Activated effector memory CD4-positive, alpha-beta T cell treated with anti-CD3 and anti-CD28 coated beads, Interleukin-2, amount 50 U/mL, for 16 hours (primary cell): Measurements from ENCODE around the gene MSX2.

Experiments used
- DNase-seq: peaks from one replicate; pipeline ENCODE4 v3.0.0-alpha.2; 2020

MSX2 gene

GRCh38 chr5:174718880-174719610 is 5.3 kb upstream of the MSX2 start:
- DNase-seq, result no peak

- DNase-seq, result no peak
Measured at GRCh38 chr5:174719793-174720611, 4.4 kb upstream of the MSX2 start.

- no peak for DNase-seq
Measured at GRCh38 chr5:174720612-174721529, 3.5 kb upstream of the MSX2 start.

GRCh38 chr5:174721530-174722432 is 2.6 kb upstream of the MSX2 start:
- DNase-seq, result no peak

- DNase-seq, result no peak
Measured at GRCh38 chr5:174722500-174722899, 1.9 kb upstream of the MSX2 start.

GRCh38 chr5:174723315-174723978 is 935 bp upstream of the MSX2 start:
- DNase-seq, result no peak

- DNase-seq, result no peak
Measured at GRCh38 chr5:174723979-174724483, 351 bp upstream of the MSX2 start.

GRCh38 chr5:174725261-174725990 is 1.0 kb downstream of the MSX2 start:
- no peak for DNase-seq

- DNase-seq, result no peak
Measured at GRCh38 chr5:174725991-174726601, 1.7 kb downstream of the MSX2 start.

GRCh38 chr5:174726916-174727793 is 2.8 kb downstream of the MSX2 start:
- DNase-seq, result no peak

GRCh38 chr5:174727794-174728680 is 3.7 kb downstream of the MSX2 start:
- DNase-seq, result no peak

GRCh38 chr5:174729075-174729680 is 4.8 kb downstream of the MSX2 start:
- DNase-seq, result no peak

- DNase-seq, result no peak
Measured at GRCh38 chr5:174731214-174732035, 7.0 kb downstream of the MSX2 start.

- no peak for DNase-seq
Measured at GRCh38 chr5:174732036-174733020, 7.9 kb downstream of the MSX2 start.

- DNase-seq, result no peak
Measured at GRCh38 chr5:174733091-174733690, 8.8 kb downstream of the MSX2 start.
